Measurements from ENCODE around the gene PNKP. TPM values are rescaled to one million over a fixed set of nuclear protein-coding genes. Genes with fewer than 3 reads are reported as not detected.

The PNKP gene
- total RNA-seq, 1 experiment from 2014 or later, result 90.3 TPM

GRCh38 chr19:49908480-49909420, 41.4 kb upstream of the PNKP start:
- Mint-ChIP-seq H3K4me1 (ENCODE audit: insufficient read depth, unreplicated experiment) (peaks cover 9% of the 10 kb centered on the region), H3K27me3 (ENCODE audit: insufficient read depth, unreplicated experiment) (no peaks in the 10 kb centered on the region), H3K36me3 (ENCODE audit: insufficient read depth, unreplicated experiment) (peaks cover 37% of the 10 kb centered on the region), H3K4me3 (ENCODE audit: unreplicated experiment) (no peak overlapping the region), H3K9me3 (ENCODE audit: unreplicated experiment) (no peaks in the 10 kb centered on the region), H3K27ac (ENCODE audit: low read depth, unreplicated experiment) (no peak overlapping the region)
- BruUV-seq (replicated peaks), result no TSS peak
- DNase-seq (ENCODE audit: unreplicated experiment), result no peak
- CTCF ChIA-PET, result interaction anchor here (0.5 to 0.9 kb wide), 2 partner anchors 29 to 607 kb away, joined by 3 to 5 read pairs; no protein-coding TSS in a partner anchor
- TF ChIP-seq, protein P1, sequence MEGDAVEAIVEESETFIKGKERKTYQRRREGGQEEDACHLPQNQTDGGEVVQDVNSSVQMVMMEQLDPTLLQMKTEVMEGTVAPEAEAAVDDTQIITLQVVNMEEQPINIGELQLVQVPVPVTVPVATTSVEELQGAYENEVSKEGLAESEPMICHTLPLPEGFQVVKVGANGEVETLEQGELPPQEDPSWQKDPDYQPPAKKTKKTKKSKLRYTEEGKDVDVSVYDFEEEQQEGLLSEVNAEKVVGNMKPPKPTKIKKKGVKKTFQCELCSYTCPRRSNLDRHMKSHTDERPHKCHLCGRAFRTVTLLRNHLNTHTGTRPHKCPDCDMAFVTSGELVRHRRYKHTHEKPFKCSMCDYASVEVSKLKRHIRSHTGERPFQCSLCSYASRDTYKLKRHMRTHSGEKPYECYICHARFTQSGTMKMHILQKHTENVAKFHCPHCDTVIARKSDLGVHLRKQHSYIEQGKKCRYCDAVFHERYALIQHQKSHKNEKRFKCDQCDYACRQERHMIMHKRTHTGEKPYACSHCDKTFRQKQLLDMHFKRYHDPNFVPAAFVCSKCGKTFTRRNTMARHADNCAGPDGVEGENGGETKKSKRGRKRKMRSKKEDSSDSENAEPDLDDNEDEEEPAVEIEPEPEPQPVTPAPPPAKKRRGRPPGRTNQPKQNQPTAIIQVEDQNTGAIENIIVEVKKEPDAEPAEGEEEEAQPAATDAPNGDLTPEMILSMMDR (IDR thresholded peaks at IDR 0.05; ENCODE audit: unreplicated experiment), result no peak
- POLR2A ChIA-PET, result no interaction called here
- intact Hi-C loops (cut with micrococcal nuclease), result no loop called here

- H3K36me3 Mint-ChIP-seq (ENCODE audit: insufficient read depth, unreplicated experiment), result peaks cover 30% of the 10 kb centered on the region
- no peak overlapping the region for H3K27ac Mint-ChIP-seq (ENCODE audit: low read depth, unreplicated experiment)
These were observed 40.5 kb upstream of the PNKP start for GRCh38 chr19:49907745-49908446.

DNA sequence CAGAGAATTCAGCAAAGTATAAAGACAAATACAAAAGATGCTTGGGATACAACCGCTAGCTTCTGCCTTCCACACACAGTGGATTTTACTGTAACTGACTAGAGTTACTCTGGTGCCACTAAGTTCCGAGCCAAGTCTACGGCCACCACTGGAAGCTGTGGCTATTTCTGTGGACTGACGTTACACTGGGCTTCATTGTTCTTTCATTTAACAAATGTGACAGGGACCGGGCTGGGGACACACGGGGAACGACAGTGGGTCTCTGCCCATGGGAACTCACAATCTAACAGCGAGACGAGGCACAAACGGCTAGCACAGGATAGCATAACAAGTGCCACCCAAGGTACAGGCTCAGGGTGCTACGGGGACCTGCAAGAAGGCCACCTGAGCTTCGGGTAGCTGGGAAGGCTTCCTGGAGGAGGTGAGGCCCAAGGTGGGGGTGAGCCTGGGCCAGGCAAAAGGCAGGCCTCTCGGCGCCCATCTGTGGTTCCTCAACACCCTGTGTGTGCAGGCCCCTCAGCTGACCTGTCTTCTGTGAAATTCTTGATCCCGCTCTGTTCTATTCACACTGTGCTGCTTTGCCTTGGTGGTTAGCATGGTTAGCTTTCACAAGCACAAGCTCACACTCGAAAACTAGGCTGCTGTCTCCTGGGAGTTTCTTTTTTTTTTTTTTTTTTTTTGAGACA, 39.6 kb upstream of the PNKP start:
- ChIA-PET CTCF (interaction anchor here (1.1 kb wide), 1 partner anchor 10 kb away, joined by 3 read pairs; no protein-coding TSS in a partner anchor), POLR2A (interaction anchor here (0.7 kb wide), 1 partner anchor 20 kb away, joined by 3 read pairs; no protein-coding TSS in a partner anchor)
- no peak overlapping the region for H3K27ac Mint-ChIP-seq (ENCODE audit: low read depth, unreplicated experiment)
- H3K4me1 Mint-ChIP-seq (ENCODE audit: insufficient read depth, unreplicated experiment), result peaks cover 9% of the 10 kb centered on the region
- TF ChIP-seq, protein P1 (IDR thresholded peaks at IDR 0.05; ENCODE audit: unreplicated experiment), result no peak
- peaks cover 25% of the 10 kb centered on the region for H3K36me3 Mint-ChIP-seq (ENCODE audit: insufficient read depth, unreplicated experiment)
- H3K9me3 Mint-ChIP-seq (ENCODE audit: unreplicated experiment), result no peaks in the 10 kb centered on the region
- no peak overlapping the region for H3K4me3 Mint-ChIP-seq (ENCODE audit: unreplicated experiment)
- no peaks in the 10 kb centered on the region for H3K27me3 Mint-ChIP-seq (ENCODE audit: insufficient read depth, unreplicated experiment)
- TSS peak; percentile 36 for BruUV-seq (replicated peaks)
- intact Hi-C loops (cut with micrococcal nuclease), result no loop called here
- no peak for DNase-seq (ENCODE audit: unreplicated experiment)

More at GRCh38 chr19:49907745-49908446, 40.5 kb upstream of the PNKP start:
- intact Hi-C loops (cut with micrococcal nuclease), result no loop called here
- Mint-ChIP-seq H3K9me3 (ENCODE audit: unreplicated experiment) (no peaks in the 10 kb centered on the region), H3K4me1 (ENCODE audit: insufficient read depth, unreplicated experiment) (peaks cover 9% of the 10 kb centered on the region), H3K27me3 (ENCODE audit: insufficient read depth, unreplicated experiment) (no peaks in the 10 kb centered on the region), H3K4me3 (ENCODE audit: unreplicated experiment) (no peak overlapping the region)
- ChIA-PET POLR2A (no interaction called here), CTCF (interaction anchor here (0.5 to 1.1 kb wide), 3 partner anchors 9 to 606 kb away, joined by 3 to 5 read pairs (median 3); no protein-coding TSS in a partner anchor)
- no peak for DNase-seq (ENCODE audit: unreplicated experiment)
- no TSS peak for BruUV-seq (replicated peaks)
- TF ChIP-seq, protein P1 (IDR thresholded peaks at IDR 0.05; ENCODE audit: unreplicated experiment), result no peak
